SH-SY5Y (cell line): ENCODE results near the gene PARP12.

Experiments used
- GATA2 ChIP-seq: IDR thresholded peaks from 2 replicates; pipeline ENCODE4 v1.6.1; 2011; ENCODE audit warnings: mild to moderate bottlenecking, low read depth, low read length
- GATA3 ChIP-seq: IDR thresholded peaks from 2 replicates; pipeline ENCODE4 v1.6.1; 2011; ENCODE audit warnings: low read depth, mild to moderate bottlenecking, low read length, moderate library complexity

DNA sequence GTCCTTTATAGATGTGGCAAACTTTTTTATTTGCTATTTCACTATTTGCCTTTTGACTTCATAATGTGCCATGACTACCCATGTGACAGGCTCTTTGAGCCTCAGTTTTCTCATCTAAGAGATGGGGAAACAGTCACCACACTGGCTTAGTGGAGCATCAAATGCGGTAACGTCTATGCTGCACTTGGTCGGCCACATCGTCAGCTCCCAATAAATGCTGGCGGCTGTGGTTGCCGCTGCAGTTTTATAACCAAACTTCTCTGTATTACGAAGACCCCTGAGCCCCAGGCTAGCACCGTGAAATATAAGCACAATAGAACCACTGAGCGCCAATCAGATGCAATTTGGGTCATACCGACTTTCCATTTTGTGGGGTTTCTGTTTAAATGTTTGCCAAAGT lies 56.2 kb downstream of the PARP12 start:
- TF ChIP-seq GATA2 (no peak), GATA3 (no peak)
